SK-N-SH (cell line): Measurements from ENCODE around the gene FCER1A. TPM values are rescaled to one million over a fixed set of nuclear protein-coding genes. Genes with fewer than 3 reads are reported as not detected.

Source experiments
- CTCF ChIA-PET: fragments of 300-600, 350-600 bp; formaldehyde crosslinking; extraction: SDS; loops from one replicate; lab custom pipeline; 2021; lab: Yijun Ruan, JAX
- POLR2A ChIA-PET: fragments of 350-600 bp; sonication (Branson Sonifier 250); formaldehyde crosslinking; extraction: SDS; loops from one replicate; lab custom pipeline; 2020; ENCODE audit warnings: antibody characterized with exemption, inconsistent platforms; lab: Yijun Ruan, JAX
- DNase-seq: peaks from one replicate; pipeline ENCODE4 v3.0.0; 2012
- H2AFZ ChIP-seq: fragments of 200-600 bp; sonication (generic); 2 replicates; pipeline ENCODE4 v1.8.1; 2016; ENCODE audit warnings: antibody characterized with exemption, mild to moderate bottlenecking, low read depth
- H3F3A ChIP-seq: fragments of 200-600 bp; sonication (generic); replicated peaks from 2 replicates; pipeline ENCODE3; 2016; ENCODE audit warnings: antibody characterized with exemption, mild to moderate bottlenecking; ENCODE audit not compliant: insufficient read depth
- H3K27ac ChIP-seq, 2 experiments: fragments of 200-500 bp in 1 of 2; fragments of 200-600 bp in 1 of 2; sonication (Bioruptor generic) in 1 of 2; sonication (generic), shearing (Covaris generic) in 1 of 2; 2 replicates each; pipeline versions ENCODE4 v1.5.1 to v1.6.1; 2014 to 2016; ENCODE audit warnings: low read depth in 2 of 2, inconsistent platforms in 1 of 2, low read length in 1 of 2, mild to moderate bottlenecking in 1 of 2, mixed read lengths in 1 of 2
- H3K27me3 ChIP-seq: fragments of 200-600 bp; sonication (generic), shearing (Covaris generic); 2 replicates; pipeline ENCODE4 v1.6.1; 2016; ENCODE audit warnings: mixed run types; ENCODE audit not compliant: insufficient read depth
- H3K36me3 ChIP-seq, 2 experiments: fragments of 200-500 bp in 1 of 2; fragments of 200-600 bp in 1 of 2; sonication (Bioruptor generic) in 1 of 2; sonication (generic) in 1 of 2; replicated peaks in 1 of 2; 2 replicates each; pipeline versions ENCODE3 to v1.5.1; 2014 to 2016; ENCODE audit warnings: low read length in 1 of 2, mild to moderate bottlenecking in 1 of 2; ENCODE audit not compliant: insufficient read depth in 2 of 2, control insufficient read depth in 1 of 2
- H3K4me1 ChIP-seq, 2 experiments: fragments of 200-500 bp in 1 of 2; fragments of 200-600 bp in 1 of 2; sonication (Bioruptor generic) in 1 of 2; sonication (generic), shearing (Covaris generic) in 1 of 2; 2 replicates each; pipeline versions ENCODE4 v1.5.1 to v1.6.1; 2014 to 2016; ENCODE audit warnings: low read depth in 1 of 2, low read length in 1 of 2, mixed run types in 1 of 2; ENCODE audit not compliant: insufficient read depth in 2 of 2, control insufficient read depth in 1 of 2
- H3K4me2 ChIP-seq: fragments of 200-600 bp; sonication (generic), shearing (Covaris generic); 2 replicates; pipeline ENCODE4 v1.6.1; 2017; ENCODE audit warnings: mixed run types
- H3K4me3 ChIP-seq, 2 experiments: fragments of 200-500 bp in 1 of 2; fragments of 200-600 bp in 1 of 2; sonication (Bioruptor generic) in 1 of 2; sonication (generic), shearing (Covaris generic) in 1 of 2; 2 replicates each; pipeline versions ENCODE4 v1.5.1 to v1.8.1; 2014 to 2016; ENCODE audit warnings: low read depth in 2 of 2, inconsistent platforms in 1 of 2, low read length in 1 of 2, mild to moderate bottlenecking in 1 of 2, mixed read lengths in 1 of 2, moderate library complexity in 1 of 2
- H3K79me2 ChIP-seq: fragments of 200-600 bp; sonication (generic); 2 replicates; pipeline ENCODE4 v1.8.1; 2017; ENCODE audit warnings: mild to moderate bottlenecking; ENCODE audit not compliant: insufficient read depth
- H3K9ac ChIP-seq: fragments of 200-600 bp; sonication (generic); 2 replicates; pipeline ENCODE4 v1.6.1; 2017; ENCODE audit warnings: mixed run types
- H3K9me2 ChIP-seq: fragments of 200-600 bp; sonication (generic); 2 replicates; pipeline ENCODE4 v1.6.1; 2017; ENCODE audit warnings: mixed run types
- H3K9me3 ChIP-seq: fragments of 200-600 bp; sonication (generic); 2 replicates; pipeline ENCODE4 v1.6.1; 2017; ENCODE audit warnings: mixed run types, mild to moderate bottlenecking, moderate library complexity
- H4K20me1 ChIP-seq: fragments of 200-600 bp; sonication (generic); 2 replicates; pipeline ENCODE4 v1.6.1; 2017; ENCODE audit warnings: mild to moderate bottlenecking, mixed run types; ENCODE audit not compliant: insufficient read depth
- FOSL2 ChIP-seq: IDR thresholded peaks from 2 replicates; pipeline ENCODE4 v1.4.0; 2012; ENCODE audit warnings: low read depth, mild to moderate bottlenecking, moderate library complexity, borderline replicate concordance
- FOXM1 ChIP-seq: IDR thresholded peaks from 2 replicates; pipeline ENCODE4 v1.4.0; 2012; ENCODE audit warnings: low read depth, mild to moderate bottlenecking
- GABPA ChIP-seq: IDR thresholded peaks from 2 replicates; pipeline ENCODE4 v1.4.0; 2012; ENCODE audit warnings: low read depth, mild to moderate bottlenecking
- JUND ChIP-seq: IDR thresholded peaks from 2 replicates; pipeline ENCODE4 v1.4.0; 2012
- MEF2A ChIP-seq: IDR thresholded peaks from 2 replicates; pipeline ENCODE4 v1.4.0; 2012; ENCODE audit warnings: low read depth, borderline replicate concordance
- NFIC ChIP-seq: IDR thresholded peaks from 2 replicates; pipeline ENCODE4 v1.4.0; 2012; ENCODE audit warnings: borderline replicate concordance
- RCOR1 ChIP-seq: fragments of 150-350 bp; IDR thresholded peaks from 2 replicates; pipeline ENCODE4 v1.6.1; 2017; ENCODE audit warnings: antibody characterized with exemption, low read length
- TAF1 ChIP-seq: IDR thresholded peaks from 2 replicates; pipeline ENCODE4 v1.6.1; 2012; ENCODE audit warnings: low read depth, mild to moderate bottlenecking, low read length, moderate library complexity, borderline replicate concordance
- TEAD4 ChIP-seq: IDR thresholded peaks from 2 replicates; pipeline ENCODE4 v1.4.0; 2012; ENCODE audit warnings: mild to moderate bottlenecking, borderline replicate concordance; ENCODE audit not compliant: insufficient read depth
- WGBS: methylation state at CpG from one replicate; pipeline ENCODE4 v1.1.6; 2017; ENCODE audit warnings: low lambda C conversion rate; 5-methylcytosine and 5-hydroxymethylcytosine counted together
- polyA plus RNA-seq, 3 experiments: library from polyadenylated mRNA; depleted of rRNA; stranded (reverse); fragments of >200 nt; gene quantifications; 2 replicates each; pipeline ENCODE4 v1.2.3, GENCODE V29; 2012
- TF ChIP-seq, protein P1 (sequence below): IDR thresholded peaks from 2 replicates; pipeline ENCODE4; 2012
- TF ChIP-seq, protein P2 (sequence below): IDR thresholded peaks from 2 replicates; pipeline ENCODE4 v1.4.0; 2012; ENCODE audit warnings: low read depth
- TF ChIP-seq, protein P3 (sequence below): fragments of 150-350 bp; IDR thresholded peaks from 2 replicates; pipeline ENCODE4 v1.6.1; 2017; ENCODE audit warnings: antibody characterized with exemption, low read length, low read depth, borderline replicate concordance
- TF ChIP-seq, protein P4 (sequence below): IDR thresholded peaks from 2 replicates; pipeline ENCODE4 v1.4.0; 2012; ENCODE audit warnings: low read depth, borderline replicate concordance
- TF ChIP-seq, protein P5 (sequence below): IDR thresholded peaks from 2 replicates; pipeline ENCODE4 v1.6.1; 2012; ENCODE audit warnings: mild to moderate bottlenecking, low read depth, low read length, moderate library complexity

FCER1A gene
- polyA plus RNA-seq, 1 of the 3 experiments (the other 2 are of a cell fraction): not detected

DNA sequence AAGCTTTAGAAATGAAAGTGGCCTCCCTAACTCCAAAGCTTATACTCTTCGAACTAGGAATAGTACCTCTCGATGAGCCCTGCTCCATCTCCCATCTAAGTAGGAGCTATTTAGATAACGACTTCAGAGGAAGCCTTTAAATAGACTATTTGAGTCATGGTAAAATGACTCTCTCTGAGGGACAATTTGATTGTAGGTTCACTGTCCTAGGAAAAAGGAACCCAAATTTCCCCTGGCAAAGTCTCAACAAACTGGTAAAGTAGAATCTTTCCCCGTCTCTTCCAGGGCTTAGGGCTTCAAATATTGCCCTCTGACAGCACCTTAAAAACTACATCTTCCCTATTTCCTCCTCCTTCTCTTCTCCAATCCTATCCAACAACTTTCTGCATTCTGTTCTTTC lies 2.0 kb upstream of the FCER1A start:
- WGBS: 4% methylated on average over 4 of the region's 4 CpGs
- Histone ChIP-seq H3K36me3 (no peaks in the 10 kb centered on the region), H3K9me3 (no peaks in the 10 kb centered on the region), H2AFZ (no peak overlapping the region), H3K4me3 (no peak overlapping the region), H3K27me3 (no peaks in the 10 kb centered on the region), H3F3A (no peaks in the 10 kb centered on the region), H3K4me2 (no peak overlapping the region), H4K20me1 (no peaks in the 10 kb centered on the region), H3K4me1 (no peaks in the 10 kb centered on the region), H3K9ac (no peak overlapping the region), H3K9me2 (no peaks in the 10 kb centered on the region), H3K79me2 (no peaks in the 10 kb centered on the region), H3K27ac (no peak overlapping the region)
- TF ChIP-seq FOSL2 (no peak), TAF1 (no peak)
- no peak for DNase-seq
- POLR2A ChIA-PET: no interaction called here
- CTCF ChIA-PET: no interaction called here

DNA sequence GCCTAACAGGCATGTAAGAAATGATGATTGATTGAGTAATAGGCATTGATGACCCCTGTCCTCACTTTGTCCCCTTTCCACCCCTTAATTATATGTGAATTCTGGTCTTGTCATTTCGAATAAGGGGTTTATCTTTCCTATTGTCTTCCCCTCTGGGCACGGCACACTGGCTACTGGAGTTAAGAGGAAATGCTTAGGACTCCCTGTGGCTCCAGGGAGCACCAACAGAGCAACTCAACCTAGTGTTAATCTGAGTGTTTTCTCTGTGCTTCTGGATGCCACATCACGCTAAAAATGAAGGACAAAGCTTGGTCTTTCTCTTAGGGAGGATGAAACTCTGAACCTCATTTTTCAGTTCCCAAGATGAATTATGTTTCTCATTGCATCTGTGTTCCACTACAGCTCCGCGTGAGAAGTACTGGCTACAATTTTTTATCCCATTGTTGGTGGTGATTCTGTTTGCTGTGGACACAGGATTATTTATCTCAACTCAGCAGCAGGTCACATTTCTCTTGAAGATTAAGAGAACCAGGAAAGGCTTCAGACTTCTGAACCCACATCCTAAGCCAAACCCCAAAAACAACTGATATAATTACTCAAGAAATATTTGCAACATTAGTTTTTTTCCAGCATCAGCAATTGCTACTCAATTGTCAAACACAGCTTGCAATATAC lies 5.3 kb downstream of the FCER1A start:
- CTCF ChIA-PET: no interaction called here
- Histone ChIP-seq H3K79me2 (no peaks in the 10 kb centered on the region), H3K4me1 (no peaks in the 10 kb centered on the region), H4K20me1 (no peaks in the 10 kb centered on the region), H3K9me2 (no peaks in the 10 kb centered on the region), H3K4me3 (no peak overlapping the region), H3K4me2 (no peak overlapping the region), H3F3A (no peaks in the 10 kb centered on the region), H3K9ac (no peak overlapping the region), H3K27me3 (no peaks in the 10 kb centered on the region), H3K27ac (no peak overlapping the region), H2AFZ (no peak overlapping the region), H3K36me3 (no peaks in the 10 kb centered on the region), H3K9me3 (no peaks in the 10 kb centered on the region)
- no peak for DNase-seq
- TF ChIP-seq RCOR1 (no peak), JUND (no peak), NFIC (no peak), TEAD4 (no peak), FOXM1 (no peak), MEF2A (no peak), GABPA (no peak)
- TF ChIP-seq, protein P1, sequence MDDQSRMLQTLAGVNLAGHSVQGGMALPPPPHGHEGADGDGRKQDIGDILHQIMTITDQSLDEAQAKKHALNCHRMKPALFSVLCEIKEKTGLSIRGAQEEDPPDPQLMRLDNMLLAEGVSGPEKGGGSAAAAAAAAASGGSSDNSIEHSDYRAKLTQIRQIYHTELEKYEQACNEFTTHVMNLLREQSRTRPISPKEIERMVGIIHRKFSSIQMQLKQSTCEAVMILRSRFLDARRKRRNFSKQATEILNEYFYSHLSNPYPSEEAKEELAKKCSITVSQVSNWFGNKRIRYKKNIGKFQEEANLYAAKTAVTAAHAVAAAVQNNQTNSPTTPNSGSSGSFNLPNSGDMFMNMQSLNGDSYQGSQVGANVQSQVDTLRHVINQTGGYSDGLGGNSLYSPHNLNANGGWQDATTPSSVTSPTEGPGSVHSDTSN: no peak
- TF ChIP-seq, protein P2, sequence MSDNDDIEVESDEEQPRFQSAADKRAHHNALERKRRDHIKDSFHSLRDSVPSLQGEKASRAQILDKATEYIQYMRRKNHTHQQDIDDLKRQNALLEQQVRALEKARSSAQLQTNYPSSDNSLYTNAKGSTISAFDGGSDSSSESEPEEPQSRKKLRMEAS: no peak
- TF ChIP-seq, protein P3, sequence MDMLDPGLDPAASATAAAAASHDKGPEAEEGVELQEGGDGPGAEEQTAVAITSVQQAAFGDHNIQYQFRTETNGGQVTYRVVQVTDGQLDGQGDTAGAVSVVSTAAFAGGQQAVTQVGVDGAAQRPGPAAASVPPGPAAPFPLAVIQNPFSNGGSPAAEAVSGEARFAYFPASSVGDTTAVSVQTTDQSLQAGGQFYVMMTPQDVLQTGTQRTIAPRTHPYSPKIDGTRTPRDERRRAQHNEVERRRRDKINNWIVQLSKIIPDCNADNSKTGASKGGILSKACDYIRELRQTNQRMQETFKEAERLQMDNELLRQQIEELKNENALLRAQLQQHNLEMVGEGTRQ: no peak
- TF ChIP-seq, protein P4, sequence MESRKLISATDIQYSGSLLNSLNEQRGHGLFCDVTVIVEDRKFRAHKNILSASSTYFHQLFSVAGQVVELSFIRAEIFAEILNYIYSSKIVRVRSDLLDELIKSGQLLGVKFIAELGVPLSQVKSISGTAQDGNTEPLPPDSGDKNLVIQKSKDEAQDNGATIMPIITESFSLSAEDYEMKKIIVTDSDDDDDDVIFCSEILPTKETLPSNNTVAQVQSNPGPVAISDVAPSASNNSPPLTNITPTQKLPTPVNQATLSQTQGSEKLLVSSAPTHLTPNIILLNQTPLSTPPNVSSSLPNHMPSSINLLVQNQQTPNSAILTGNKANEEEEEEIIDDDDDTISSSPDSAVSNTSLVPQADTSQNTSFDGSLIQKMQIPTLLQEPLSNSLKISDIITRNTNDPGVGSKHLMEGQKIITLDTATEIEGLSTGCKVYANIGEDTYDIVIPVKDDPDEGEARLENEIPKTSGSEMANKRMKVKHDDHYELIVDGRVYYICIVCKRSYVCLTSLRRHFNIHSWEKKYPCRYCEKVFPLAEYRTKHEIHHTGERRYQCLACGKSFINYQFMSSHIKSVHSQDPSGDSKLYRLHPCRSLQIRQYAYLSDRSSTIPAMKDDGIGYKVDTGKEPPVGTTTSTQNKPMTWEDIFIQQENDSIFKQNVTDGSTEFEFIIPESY: no peak
- TF ChIP-seq, protein P5, sequence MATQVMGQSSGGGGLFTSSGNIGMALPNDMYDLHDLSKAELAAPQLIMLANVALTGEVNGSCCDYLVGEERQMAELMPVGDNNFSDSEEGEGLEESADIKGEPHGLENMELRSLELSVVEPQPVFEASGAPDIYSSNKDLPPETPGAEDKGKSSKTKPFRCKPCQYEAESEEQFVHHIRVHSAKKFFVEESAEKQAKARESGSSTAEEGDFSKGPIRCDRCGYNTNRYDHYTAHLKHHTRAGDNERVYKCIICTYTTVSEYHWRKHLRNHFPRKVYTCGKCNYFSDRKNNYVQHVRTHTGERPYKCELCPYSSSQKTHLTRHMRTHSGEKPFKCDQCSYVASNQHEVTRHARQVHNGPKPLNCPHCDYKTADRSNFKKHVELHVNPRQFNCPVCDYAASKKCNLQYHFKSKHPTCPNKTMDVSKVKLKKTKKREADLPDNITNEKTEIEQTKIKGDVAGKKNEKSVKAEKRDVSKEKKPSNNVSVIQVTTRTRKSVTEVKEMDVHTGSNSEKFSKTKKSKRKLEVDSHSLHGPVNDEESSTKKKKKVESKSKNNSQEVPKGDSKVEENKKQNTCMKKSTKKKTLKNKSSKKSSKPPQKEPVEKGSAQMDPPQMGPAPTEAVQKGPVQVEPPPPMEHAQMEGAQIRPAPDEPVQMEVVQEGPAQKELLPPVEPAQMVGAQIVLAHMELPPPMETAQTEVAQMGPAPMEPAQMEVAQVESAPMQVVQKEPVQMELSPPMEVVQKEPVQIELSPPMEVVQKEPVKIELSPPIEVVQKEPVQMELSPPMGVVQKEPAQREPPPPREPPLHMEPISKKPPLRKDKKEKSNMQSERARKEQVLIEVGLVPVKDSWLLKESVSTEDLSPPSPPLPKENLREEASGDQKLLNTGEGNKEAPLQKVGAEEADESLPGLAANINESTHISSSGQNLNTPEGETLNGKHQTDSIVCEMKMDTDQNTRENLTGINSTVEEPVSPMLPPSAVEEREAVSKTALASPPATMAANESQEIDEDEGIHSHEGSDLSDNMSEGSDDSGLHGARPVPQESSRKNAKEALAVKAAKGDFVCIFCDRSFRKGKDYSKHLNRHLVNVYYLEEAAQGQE: no peak
- POLR2A ChIA-PET: no interaction called here
- 16% methylated on average over 5 of the region's 5 CpGs for WGBS
